ENCODE measurements around the gene CLDN10.

CLDN10 gene

GRCh38 chr13:95533545-95534160 is 18.9 kb upstream of the CLDN10 start:
- Histone ChIP-seq H3K27ac (no peak overlapping the region), H3K27me3 (ENCODE audit: insufficient read depth, low read depth, severe bottlenecking) (no peaks in the 10 kb centered on the region), H3K4me3 (ENCODE audit: low read depth, low read length) (no peak overlapping the region), H3K36me3 (no peaks in the 10 kb centered on the region), H3K9me3 (ENCODE audit: severe bottlenecking) (no peaks in the 10 kb centered on the region)
- TF ChIP-seq, protein P1, sequence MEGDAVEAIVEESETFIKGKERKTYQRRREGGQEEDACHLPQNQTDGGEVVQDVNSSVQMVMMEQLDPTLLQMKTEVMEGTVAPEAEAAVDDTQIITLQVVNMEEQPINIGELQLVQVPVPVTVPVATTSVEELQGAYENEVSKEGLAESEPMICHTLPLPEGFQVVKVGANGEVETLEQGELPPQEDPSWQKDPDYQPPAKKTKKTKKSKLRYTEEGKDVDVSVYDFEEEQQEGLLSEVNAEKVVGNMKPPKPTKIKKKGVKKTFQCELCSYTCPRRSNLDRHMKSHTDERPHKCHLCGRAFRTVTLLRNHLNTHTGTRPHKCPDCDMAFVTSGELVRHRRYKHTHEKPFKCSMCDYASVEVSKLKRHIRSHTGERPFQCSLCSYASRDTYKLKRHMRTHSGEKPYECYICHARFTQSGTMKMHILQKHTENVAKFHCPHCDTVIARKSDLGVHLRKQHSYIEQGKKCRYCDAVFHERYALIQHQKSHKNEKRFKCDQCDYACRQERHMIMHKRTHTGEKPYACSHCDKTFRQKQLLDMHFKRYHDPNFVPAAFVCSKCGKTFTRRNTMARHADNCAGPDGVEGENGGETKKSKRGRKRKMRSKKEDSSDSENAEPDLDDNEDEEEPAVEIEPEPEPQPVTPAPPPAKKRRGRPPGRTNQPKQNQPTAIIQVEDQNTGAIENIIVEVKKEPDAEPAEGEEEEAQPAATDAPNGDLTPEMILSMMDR (IDR thresholded peaks at IDR 0.05; ENCODE audit: low read depth, low read length) = no peak
- DNase-seq = no peak

DNA sequence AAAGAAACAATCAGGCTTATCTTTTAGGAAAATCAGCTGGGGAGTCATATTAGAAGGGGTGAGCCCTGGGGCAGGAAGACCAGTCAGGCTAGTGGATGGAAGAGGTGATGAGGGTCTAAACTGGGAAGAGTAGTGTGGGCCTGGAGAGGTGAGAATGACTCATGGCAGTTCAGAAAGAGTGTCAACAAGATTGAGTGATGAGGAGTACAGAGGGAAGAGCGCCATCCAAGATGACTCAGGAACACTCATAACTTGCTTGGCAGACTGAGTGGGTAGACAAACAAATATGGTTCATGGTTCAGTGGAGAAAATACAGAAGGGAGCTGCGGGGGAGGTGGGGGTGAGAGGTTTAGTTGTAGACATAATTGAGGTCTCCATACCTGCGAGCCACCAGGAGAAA is 17.3 kb upstream of the CLDN10 start:
- Histone ChIP-seq H3K4me3 (ENCODE audit: low read depth, low read length) (no peak overlapping the region), H3K9me3 (ENCODE audit: severe bottlenecking) (no peaks in the 10 kb centered on the region), H3K27me3 (ENCODE audit: insufficient read depth, low read depth, severe bottlenecking) (no peaks in the 10 kb centered on the region), H3K27ac (no peak overlapping the region), H3K36me3 (no peaks in the 10 kb centered on the region)
- TF ChIP-seq, protein P1 (IDR thresholded peaks at IDR 0.05; ENCODE audit: low read depth, low read length) = no peak
- no peak for DNase-seq

DNA sequence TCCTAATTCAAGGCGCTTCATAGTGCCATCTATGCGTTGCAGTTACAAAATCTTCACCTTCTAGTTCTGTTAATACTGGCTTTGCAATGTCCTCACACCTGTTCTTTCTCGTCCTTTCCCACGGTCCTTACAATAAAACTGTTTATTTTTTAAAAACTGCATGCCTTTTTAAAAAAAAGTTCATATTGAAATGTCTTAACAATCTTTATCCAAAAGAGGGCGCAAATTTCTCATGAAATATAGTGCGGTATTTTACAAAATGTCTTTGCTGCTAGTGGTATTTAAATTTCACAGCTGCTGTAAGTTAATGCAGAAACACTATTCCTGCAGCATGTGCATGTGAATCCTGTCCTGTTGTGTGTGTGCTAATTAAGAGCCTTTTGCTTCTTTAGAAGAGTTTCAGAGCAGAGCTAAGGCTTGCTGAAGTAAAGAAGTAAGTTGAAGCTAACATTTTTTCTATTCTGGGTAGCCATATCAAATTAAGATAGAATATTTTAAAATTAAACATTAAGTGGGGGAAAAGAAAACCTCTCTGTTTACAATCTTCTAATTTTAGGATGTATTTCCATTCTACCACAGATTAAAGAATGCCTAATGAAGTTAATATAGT is 15.8 kb upstream of the CLDN10 start:
- TF ChIP-seq, protein P1 (IDR thresholded peaks at IDR 0.05; ENCODE audit: low read depth, low read length) = 0 out of 2 replicates have a peak, but pooled peaks have one; percentile 23
- no peak overlapping the region for H3K27ac ChIP-seq
- no peaks in the 10 kb centered on the region for H3K36me3 ChIP-seq
- H3K9me3 ChIP-seq (ENCODE audit: severe bottlenecking) = no peaks in the 10 kb centered on the region
- H3K4me3 ChIP-seq (ENCODE audit: low read depth, low read length) = no peak overlapping the region
- H3K27me3 ChIP-seq (ENCODE audit: insufficient read depth, low read depth, severe bottlenecking) = no peaks in the 10 kb centered on the region
- DNase-seq = no peak

GRCh38 chr13:95540888-95541287 is 11.6 kb upstream of the CLDN10 start:
- TF ChIP-seq, protein P1 (IDR thresholded peaks at IDR 0.05; ENCODE audit: low read depth, low read length) = no peak

GRCh38 chr13:95541308-95541707 is 11.2 kb upstream of the CLDN10 start:
- H3K27ac ChIP-seq = no peak overlapping the region
- DNase-seq = no peak
- H3K36me3 ChIP-seq = no peaks in the 10 kb centered on the region
- H3K27me3 ChIP-seq (ENCODE audit: insufficient read depth, low read depth, severe bottlenecking) = no peaks in the 10 kb centered on the region
- H3K9me3 ChIP-seq (ENCODE audit: severe bottlenecking) = no peaks in the 10 kb centered on the region
- H3K4me3 ChIP-seq (ENCODE audit: low read depth, low read length) = no peak overlapping the region
- TF ChIP-seq, protein P1 (IDR thresholded peaks at IDR 0.05; ENCODE audit: low read depth, low read length) = no peak

More at GRCh38 chr13:95540888-95541287, 11.6 kb upstream of the CLDN10 start:
- DNase-seq = peak; percentile 46
- H3K9me3 ChIP-seq (ENCODE audit: severe bottlenecking) = no peaks in the 10 kb centered on the region
- H3K4me3 ChIP-seq (ENCODE audit: low read depth, low read length) = no peak overlapping the region
- H3K27me3 ChIP-seq (ENCODE audit: insufficient read depth, low read depth, severe bottlenecking) = no peaks in the 10 kb centered on the region
- H3K27ac ChIP-seq = no peak overlapping the region
- H3K36me3 ChIP-seq = no peaks in the 10 kb centered on the region

Measured in WERI-Rb-1 (cell line).